HepG2 (cell line): ENCODE data around the gene CDC27.

Experiments
- LCORL ChIP-seq, 2 experiments: fragments of 450-650 bp in 1 of 2; sonication (generic) in 1 of 2; formaldehyde crosslinking in 1 of 2; IDR thresholded peaks; 2 replicates each; pipeline versions ENCODE4 v1.5.0 to v1.6.1; 2017 to 2020; ENCODE audit warnings: antibody characterized with exemption in 1 of 2, missing genetic modification reagents in 1 of 2
- MEIS1 ChIP-seq: sonication (generic); formaldehyde crosslinking; IDR thresholded peaks from 2 replicates; pipeline ENCODE4 v1.9.0; 2021; ENCODE audit warnings: mild to moderate bottlenecking, missing genetic modification reagents, moderate library complexity, borderline replicate concordance
- PRDM10 ChIP-seq: sonication (generic); formaldehyde crosslinking; IDR thresholded peaks from 2 replicates; pipeline ENCODE4 v1.4.0; 2020; ENCODE audit warnings: low read depth, missing genetic modification reagents
- SIN3A ChIP-seq: IDR thresholded peaks from 2 replicates; pipeline ENCODE4 v1.6.1; 2011; ENCODE audit warnings: low read depth, mild to moderate bottlenecking, control low read depth, low read length, borderline replicate concordance
- STAT6 ChIP-seq: sonication (generic); formaldehyde crosslinking; IDR thresholded peaks from 2 replicates; pipeline ENCODE4 v1.4.0; 2020; ENCODE audit warnings: missing genetic modification reagents, mild to moderate bottlenecking, borderline replicate concordance
- ZNF367 ChIP-seq: sonication (generic); formaldehyde crosslinking; IDR thresholded peaks from 2 replicates; pipeline ENCODE4 v1.4.0; 2020; ENCODE audit warnings: missing genetic modification reagents, borderline replicate concordance
- ZNF773 ChIP-seq: sonication (generic); formaldehyde crosslinking; IDR thresholded peaks from 2 replicates; pipeline ENCODE4 v1.4.0; 2020; ENCODE audit warnings: missing genetic modification reagents, borderline replicate concordance

GRCh38 chr17:47203984-47204721 lies 15.1 kb upstream of the CDC27 start:
- no peak for TF ChIP-seq PRDM10 (CRISPR knock-in tag)
- no peak for TF ChIP-seq ZNF367 (CRISPR knock-in tag)
- TF ChIP-seq SIN3A, result no peak
- no peak for TF ChIP-seq STAT6 (CRISPR knock-in tag)
- no peak for TF ChIP-seq MEIS1 (CRISPR knock-in tag)
- TF ChIP-seq ZNF773 (CRISPR knock-in tag), result no peak
- TF ChIP-seq LCORL (IDR thresholded peaks at IDR 0.05), result no peak
- TF ChIP-seq LCORL (CRISPR knock-in tag; IDR thresholded peaks at IDR 0.05), result no peak
